HG03520 (cell line): ENCODE data around the gene GLRA3.
"Not testable (repeated sequence)": the region's sequence is repeated elsewhere in the genome, so short reads cannot be mapped to it uniquely, and the experiment has no call there.

Experiments used
- ATAC-seq: cut with Tn5 transposase; IDR thresholded peaks from one replicate; pipeline ENCODE4 v1.9.1; 2021; ENCODE audit warnings: mild to moderate bottlenecking, moderate library complexity; ENCODE audit not compliant: unreplicated experiment

The GLRA3 gene

GRCh38 chr4:174828845-174829701 lies at the start of gene GLRA3:
TSS of gene GLRA3 (minus strand) at chr4:174829247. CDS start at chr4:174828811, 436 bp downstream.
- ATAC-seq, result no peak

GRCh38 chr4:174874898-174875297 lies 45.9 kb upstream of the GLRA3 start:
- no peak for ATAC-seq

GRCh38 chr4:174873931-174874330 lies 44.9 kb upstream of the GLRA3 start:
- no peak for ATAC-seq

GRCh38 chr4:174873146-174873545 lies 44.1 kb upstream of the GLRA3 start:
- ATAC-seq, result not testable (repeated sequence)

GRCh38 chr4:174871407-174871806 lies 42.4 kb upstream of the GLRA3 start:
- ATAC-seq, result no peak

- no peak for ATAC-seq
Observed at GRCh38 chr4:174870311-174870710, 41.3 kb upstream of the GLRA3 start.

- ATAC-seq, result no peak
Observed at GRCh38 chr4:174869339-174869738, 40.3 kb upstream of the GLRA3 start.

GRCh38 chr4:174867903-174868302 lies 38.9 kb upstream of the GLRA3 start:
- no peak for ATAC-seq

DNA sequence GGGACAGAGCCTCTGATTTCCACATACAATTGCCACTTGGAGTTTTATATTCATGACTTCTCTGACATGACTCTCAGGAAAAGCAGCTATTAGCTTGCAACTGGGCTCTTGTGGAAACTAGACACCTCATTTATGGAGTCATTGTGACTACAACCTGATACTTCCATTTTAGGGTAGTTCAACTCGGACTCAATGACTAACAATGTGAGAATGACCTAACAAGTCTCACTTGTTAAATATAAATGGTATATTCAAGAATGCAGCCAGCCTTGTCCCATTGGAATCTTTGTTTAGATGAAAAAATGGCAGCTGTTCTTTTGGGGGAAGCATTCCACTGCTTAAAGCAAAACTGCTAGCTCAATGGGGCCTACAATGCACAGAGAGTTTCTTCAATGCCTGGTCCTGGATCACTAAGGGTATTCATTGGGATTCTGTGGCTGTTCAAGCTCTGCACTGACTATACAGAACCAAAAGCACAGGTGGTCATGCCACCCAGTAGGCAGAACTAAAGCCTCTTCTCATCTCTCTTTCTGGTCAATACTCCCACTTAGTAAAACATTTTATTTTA lies 36.5 kb upstream of the GLRA3 start:
- ATAC-seq, result no peak

DNA sequence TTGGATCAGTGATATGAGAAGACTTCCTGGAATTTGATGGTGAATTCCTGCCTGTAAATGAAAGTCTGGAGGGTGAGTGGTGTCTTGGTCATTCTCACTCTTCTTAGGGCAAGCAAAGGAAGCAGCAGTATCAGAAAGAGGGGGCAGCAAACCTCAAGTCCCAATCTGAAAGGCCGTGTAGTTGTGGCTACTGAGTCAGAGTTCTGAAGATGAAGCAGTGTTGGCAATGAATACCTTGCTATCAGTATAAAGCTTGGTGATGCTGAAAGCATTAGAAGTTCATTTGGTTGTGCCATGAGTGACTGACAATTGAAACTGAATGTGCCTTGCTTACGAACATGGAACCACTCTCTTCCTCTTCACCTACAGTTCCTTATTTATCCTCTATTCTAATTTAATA lies 35.0 kb upstream of the GLRA3 start:
- no peak for ATAC-seq

DNA sequence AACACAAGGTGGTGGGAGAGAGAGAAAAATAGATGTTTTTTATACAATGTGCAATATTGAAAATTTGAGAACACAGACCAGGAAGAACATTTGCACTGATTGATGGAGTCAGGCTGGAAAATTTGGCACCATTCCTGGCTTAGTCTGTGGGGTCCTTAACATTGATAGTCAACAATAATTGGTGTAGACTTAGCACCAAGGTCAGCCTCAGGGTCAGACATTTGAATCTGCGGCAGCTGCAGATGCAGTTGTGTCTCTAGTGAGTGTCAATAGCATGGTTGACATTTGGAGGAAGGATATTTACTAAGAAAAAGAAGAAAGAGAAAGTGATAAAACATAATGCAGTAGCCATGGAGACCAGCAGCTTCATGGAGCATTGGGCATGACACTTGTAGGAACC lies 31.5 kb upstream of the GLRA3 start:
- ATAC-seq, result no peak

- no peak for ATAC-seq
Observed at GRCh38 chr4:174859904-174860303, 30.9 kb upstream of the GLRA3 start.

GRCh38 chr4:174856926-174857800 lies 28.1 kb upstream of the GLRA3 start:
- no peak for ATAC-seq

GRCh38 chr4:174855050-174855449 lies 26.0 kb upstream of the GLRA3 start:
- no peak for ATAC-seq

DNA sequence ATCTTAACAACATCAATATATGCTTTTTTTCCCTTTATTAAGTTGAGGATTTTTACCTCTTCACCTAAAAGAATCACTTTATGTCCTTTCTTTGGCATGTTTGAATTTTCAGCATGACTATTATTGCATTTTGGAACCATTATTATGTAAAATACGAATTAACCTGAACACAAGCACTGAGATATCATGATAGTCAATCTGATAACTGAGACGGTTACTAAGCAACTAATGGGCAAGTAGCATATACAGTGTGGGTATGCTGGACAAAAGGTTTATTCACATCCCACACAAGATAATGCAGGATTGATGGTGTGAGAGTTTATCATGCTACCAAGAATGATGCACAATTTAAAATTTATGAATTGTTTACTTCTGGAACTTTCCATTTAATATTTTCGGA lies 24.6 kb upstream of the GLRA3 start:
- no peak for ATAC-seq

- no peak for ATAC-seq
Observed at GRCh38 chr4:174848596-174848995, 19.5 kb upstream of the GLRA3 start.

DNA sequence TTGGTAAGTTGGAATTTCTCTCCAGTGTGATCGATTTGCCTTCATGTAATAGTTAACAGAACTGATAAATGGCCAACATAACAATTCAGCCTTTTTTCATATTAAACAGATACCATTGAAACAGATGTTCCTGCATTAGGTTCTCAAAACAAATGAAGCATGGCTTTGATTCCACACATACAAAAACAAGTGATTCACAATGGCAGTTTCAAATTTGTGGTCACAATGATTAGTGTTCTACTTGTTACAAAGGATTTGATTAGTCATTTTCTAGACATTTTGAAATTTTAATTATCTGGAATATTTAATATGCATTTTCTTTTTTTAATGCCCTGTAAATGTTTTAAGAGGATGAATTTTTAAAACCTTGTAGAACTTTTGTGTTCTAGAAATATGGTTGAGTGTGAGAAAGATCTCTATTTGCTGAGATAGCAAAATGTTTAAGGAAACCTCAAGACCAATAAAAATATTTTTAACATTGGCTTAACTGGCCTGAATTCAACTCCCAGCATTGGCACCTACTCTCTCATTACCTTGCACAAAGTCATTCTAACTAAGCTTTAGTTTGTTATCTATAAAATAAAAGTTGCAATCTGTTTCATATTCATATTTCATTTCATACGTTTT lies 18.9 kb upstream of the GLRA3 start:
- ATAC-seq, result no peak

- ATAC-seq, result no peak
Observed at GRCh38 chr4:174835536-174835935, 6.5 kb upstream of the GLRA3 start.

DNA sequence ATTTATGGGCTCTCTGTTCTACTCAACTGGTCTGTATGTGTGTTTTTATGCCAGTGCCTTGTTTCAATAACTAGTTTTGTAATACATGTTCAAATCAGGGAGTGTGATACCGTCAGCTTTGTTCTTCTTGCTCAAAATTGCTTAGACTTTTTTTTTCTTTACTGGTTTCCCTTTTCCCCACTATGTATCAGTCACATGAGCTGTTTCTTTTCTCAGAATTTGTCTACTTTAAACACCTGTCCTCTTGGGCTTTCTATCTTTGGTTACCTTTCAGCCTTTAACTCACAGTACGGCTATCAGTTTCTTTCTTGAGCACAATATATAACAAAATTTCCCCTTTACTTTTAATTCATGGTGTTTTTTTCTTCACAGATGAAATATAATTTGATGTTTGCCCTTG lies 5.4 kb upstream of the GLRA3 start:
- ATAC-seq, result no peak

DNA sequence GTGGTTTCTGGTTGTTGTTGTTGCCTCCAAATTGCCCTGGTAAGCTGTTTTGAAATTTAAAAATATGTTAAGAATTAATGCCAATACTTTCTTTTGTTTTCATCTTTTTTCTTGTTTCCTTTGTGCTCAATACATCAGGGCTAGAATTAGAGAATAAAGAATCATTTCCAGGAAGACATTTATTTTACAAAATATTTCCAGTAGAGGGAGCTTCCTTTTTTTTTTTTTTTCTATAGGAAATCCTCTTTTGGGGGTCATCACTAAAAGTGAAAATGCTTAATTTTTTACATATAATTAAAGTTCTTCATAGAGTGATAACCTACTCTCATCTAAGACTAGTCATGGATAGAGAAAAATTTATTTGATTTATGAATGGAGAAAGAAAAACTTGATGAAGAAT lies 2.4 kb downstream of the GLRA3 start:
- no peak for ATAC-seq

- ATAC-seq, result no peak
Observed at GRCh38 chr4:174815282-174815681, 13.8 kb downstream of the GLRA3 start.
